HG03520 (cell line): ENCODE data around the gene ZNF277.

Source experiments
- ATAC-seq: cut with Tn5 transposase; IDR thresholded peaks from one replicate; pipeline ENCODE4 v1.9.1; 2021; ENCODE audit warnings: mild to moderate bottlenecking, moderate library complexity; ENCODE audit not compliant: unreplicated experiment

Gene ZNF277

DNA sequence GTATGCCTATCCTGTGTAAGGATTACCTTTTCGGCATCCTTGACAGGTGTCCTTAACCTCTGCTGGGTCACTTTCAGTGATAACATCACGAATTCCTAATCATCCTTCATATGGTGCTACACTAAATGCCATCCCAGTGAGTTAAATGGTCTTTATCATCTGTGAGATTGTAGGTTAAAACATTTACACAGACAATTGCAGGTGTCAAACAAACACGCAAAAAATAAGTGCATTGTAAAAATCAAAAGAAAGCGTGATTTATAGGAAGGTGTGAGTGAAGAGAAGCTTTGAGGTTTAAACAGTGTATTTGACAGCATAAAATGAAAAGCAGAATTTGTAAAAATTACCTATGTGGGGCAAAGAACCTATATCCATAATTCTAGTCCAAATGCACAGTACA lies 132.3 kb downstream of the ZNF277 start:
- no peak for ATAC-seq

GRCh38 chr7:112341464-112341863 lies 135.0 kb downstream of the ZNF277 start:
- ATAC-seq: no peak

GRCh38 chr7:112346381-112347060 lies 140.0 kb downstream of the ZNF277 start:
- no peak for ATAC-seq

- no peak for ATAC-seq
These were observed 140.6 kb downstream of the ZNF277 start for GRCh38 chr7:112347088-112347487.

DNA sequence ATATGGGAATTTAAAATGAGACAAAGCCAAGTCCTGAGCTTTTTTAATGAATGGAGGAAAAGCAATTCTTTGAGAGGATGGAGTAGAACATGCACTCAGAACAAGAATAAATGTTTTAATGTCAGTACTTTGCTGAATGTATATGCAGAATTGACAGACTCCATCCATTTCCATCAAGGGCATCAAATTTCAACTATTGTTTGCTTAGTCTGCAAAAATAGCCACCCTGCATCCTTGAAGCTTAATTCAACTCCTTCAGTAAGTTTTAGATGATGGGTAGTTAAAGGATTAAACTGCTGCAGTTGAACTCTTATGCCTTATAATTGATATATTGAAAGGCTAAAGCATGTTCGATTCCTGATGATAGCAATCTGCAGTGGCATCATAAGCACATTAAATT lies 144.1 kb downstream of the ZNF277 start:
- ATAC-seq: no peak

DNA sequence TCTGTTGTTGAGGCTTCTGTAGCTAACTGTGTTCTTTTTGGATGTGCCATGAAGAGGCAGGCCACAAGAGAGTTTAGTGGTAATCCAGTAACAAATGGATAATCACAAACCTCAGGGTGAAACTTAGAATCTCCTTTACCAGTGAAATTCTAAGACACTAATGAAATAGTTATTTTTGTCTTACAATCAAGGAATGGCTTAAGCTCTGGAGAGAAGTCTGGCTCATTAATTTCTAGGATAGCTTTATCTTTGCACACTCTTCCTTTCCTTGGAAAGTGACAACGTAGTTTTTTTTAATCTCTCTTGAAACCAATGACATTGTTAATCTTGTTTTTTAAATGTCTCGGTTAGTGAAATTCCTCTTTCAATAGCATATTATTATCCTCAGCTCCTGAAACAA lies 150.1 kb downstream of the ZNF277 start:
- ATAC-seq: no peak

DNA sequence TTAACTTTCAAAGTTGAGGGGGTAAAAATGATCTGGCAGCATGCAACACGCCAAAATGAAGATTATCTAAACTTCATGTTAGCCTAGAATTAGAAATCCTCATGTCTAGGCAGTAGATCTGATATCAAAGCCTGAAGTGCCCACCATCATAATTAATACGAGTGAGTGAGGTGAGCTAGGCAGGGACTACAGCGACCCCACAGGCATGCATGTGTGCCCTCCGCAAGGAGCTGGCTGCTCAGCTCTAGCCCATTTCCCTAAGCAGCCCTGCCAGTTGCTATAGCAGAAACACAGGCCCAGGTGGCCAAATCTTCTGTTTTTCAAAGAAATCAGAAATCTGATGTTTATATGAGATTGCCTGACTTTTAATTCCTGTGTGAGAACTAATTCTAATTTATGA lies 150.6 kb downstream of the ZNF277 start:
- no peak for ATAC-seq

DNA sequence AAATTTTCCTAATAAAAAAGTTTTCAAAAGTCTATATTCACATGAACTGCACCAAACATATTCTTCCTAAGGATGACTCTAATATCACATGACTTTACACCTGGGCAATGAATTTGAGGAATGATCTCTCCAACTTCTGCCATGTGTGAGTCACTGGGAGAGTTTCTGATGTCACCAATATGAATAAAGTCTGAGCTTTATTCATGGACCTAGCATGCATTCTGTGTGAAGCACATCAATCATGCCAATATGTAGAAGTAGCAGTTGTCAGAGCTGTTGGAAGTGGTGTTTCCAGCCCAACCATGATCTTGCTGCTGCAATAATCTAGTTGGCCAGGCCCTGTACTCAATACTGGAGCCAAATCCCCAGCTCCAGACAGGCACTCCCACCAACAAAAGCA lies 152.0 kb downstream of the ZNF277 start:
- no peak for ATAC-seq

DNA sequence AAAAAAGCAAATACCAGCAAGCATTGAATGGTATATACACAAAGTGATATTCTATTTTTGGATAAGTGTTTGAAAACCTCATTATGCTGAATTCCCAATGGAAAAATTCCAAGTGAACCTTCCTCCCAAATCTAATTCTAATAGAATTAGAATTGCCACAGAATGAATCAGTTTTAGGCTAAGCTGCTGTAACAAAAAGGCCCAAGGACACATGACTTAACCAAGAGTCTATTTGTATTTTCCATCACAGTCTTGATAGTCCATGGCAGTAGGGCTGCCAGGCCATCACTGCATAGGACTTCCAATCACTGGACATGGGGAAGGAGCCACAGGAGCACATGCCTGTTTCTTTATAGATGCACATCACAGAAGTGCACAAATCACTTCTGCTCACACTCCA lies 152.6 kb downstream of the ZNF277 start:
- no peak for ATAC-seq

DNA sequence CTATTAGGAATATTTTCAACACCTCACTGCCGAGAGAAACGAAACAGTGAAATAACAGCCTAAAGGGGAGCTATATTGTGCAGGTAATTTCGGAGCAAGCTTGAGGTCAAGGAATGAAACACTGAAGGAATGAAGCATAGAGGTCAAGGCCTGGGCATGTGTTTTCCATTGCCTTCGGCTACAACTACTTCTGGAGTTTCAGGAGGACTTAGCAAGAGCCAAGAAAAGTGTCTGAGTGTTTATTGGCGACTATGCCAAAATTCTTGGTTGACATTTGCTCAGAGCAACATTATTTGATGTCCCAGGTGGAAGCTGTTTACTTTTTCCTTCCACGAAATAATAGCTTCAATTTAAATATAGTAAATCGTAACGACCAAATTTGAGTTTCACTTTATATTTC lies 154.2 kb downstream of the ZNF277 start:
- no peak for ATAC-seq

DNA sequence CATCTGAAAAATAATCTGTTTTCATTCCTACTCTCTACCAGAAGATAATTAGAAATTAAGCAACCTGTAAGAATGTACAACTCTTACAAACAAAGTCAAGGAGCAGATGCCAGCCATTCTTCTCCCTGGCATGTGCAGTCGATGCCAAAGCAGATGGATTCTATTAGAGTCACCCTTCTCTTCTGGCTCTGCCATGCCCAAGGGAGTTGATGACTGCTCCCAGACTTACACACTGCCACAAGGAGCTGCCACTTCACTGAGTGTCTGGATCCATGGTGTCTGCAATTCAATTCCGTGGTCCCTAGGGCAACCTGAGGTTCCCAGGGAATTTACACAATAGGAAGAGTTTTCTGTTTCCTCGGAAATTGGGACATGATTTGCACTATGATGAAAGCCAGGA lies 154.7 kb downstream of the ZNF277 start:
- no peak for ATAC-seq

DNA sequence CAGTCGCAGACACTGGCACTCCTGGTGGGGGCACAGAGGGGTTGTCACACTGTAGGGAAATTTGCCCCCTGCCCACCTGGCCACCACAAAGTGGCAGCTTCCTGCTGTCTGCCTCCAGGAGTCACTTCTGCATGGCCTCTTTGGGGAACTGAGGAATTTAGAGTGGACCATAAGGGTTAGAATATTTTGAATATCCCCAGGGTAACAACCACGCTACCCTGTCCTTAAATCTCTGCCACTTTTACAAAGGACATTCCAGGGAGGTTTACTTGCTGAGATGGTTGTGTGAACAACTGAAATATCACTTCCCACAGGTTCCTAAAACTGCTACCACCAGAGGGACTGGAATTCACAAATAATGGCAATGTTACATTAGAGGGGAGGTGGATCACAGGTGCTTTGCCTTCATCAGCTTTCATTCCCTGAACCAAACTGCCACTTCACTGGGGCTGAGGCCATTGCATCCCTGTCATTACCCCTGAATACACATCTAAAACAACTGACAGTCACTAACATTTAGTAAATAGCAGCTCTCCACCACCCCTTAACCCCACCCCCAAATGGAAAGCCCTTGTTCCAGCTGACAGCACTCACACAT lies 155.7 kb downstream of the ZNF277 start:
- no peak for ATAC-seq

GRCh38 chr7:112362731-112363131 lies 156.2 kb downstream of the ZNF277 start:
- no peak for ATAC-seq

- ATAC-seq: no peak
These were observed 157.9 kb downstream of the ZNF277 start for GRCh38 chr7:112364388-112364787.

- no peak for ATAC-seq
These were observed 159.1 kb downstream of the ZNF277 start for GRCh38 chr7:112365551-112365950.

DNA sequence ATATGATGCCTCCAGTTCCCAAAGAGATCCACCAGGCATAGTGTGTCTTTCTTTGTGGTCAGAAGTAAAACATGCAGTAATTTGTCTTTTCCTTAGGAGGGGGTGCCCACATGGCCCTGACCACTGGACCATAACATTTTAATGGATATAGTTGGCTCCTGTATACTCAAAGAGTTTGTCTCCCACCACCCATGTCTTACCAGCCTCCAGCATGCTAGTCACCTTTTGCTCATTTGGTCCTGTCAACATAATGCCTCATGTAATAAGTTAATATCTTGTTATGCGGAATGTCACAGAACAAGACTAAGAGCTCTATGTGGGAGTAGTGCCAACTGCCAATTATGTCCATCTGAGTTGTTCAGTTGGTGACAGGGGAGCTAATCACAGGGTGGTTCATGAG lies 160.4 kb downstream of the ZNF277 start:
- ATAC-seq: no peak

- no peak for ATAC-seq
These were observed 163.9 kb downstream of the ZNF277 start for GRCh38 chr7:112370436-112370835.

DNA sequence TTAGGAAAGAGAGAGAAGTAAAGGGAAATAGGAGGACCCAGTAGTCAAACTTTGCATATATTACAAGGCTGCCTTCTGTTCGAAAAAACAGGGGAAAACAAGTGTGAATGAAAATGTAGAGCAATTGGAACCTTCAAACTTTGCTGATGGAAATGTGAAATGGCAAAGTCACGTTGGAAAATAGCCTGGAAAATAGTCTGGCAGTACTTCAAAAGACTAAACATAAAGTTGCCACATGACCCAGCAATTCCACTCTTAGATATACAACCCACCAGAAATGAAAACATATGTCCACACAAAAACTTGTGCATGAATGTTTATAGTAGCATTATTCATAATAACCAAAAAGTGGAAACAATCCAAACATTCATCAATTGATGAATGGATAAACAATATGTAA lies 165.2 kb downstream of the ZNF277 start:
- ATAC-seq: no peak

DNA sequence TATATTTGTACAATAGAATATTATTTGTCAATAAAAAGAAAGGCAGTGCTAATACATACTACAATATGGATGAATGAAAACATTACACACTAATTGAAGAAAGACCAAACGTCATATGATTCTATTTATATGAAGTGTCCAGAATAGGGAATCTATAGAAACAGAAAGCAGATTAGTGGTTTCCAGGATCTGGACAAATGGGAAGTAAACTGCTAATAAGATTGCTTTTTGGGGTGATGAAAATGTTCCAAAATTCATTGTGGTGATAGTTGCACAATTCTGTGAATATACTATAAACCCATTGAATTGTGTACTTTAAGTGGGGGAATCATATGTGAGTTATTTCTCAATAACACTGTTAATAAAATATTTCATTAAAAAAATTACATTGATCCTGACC lies 165.6 kb downstream of the ZNF277 start:
- no peak for ATAC-seq

DNA sequence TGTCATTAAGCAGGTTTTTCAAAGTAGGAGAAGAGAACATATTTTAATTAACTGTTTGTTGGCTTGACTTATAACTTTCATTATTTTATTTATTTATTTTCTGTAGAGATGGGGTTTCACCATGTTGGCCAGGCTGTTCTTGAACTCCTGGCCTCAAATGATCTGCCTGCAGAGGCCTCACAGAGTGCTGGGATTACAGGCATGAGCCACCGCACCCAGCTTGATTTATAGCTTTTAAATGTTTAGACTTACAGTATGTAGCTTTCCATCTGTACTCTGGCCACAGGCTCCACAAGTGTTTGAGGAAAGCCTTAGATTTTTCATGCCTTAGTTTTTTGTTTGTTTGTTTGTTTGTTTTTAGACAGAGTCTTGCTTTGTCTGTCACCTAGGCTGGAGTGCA lies 171.1 kb downstream of the ZNF277 start:
- no peak for ATAC-seq

DNA sequence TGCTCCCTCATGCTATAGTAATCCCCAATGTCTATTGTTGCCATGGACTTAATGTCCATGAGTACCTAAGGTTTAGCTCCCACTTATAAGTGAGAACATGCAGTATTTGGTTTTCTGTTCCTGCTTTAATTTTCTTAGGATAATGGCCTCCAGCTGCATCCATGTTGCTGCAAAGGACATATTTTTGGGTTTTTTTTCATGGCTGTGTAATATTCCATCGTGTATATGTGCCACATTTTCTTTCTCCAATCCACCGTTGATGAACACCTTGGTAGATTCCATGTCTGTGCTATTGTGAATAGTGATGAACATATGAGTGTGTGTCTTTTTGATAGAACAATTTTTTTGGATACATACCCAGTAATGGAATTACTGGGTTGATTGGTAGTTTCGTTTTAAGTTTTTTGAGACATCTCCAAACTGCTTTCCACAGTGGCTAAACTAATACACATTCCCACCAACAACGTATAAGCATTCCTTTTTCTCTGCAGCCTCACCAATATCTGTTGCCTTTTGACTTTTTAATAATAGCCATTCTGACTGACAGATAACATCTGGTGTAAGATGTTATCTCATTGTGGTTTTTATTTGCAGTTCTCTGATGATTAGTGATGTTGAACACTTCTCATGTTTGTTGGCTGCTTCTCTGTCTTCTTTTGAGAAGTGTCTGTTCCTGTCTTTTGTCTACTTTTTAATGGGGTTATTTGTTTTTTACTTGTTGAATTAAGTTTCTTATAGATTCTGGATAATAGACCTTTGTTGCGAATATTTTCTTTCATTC lies 175.0 kb downstream of the ZNF277 start:
- no peak for ATAC-seq
